Ishikawa (cell line): ENCODE results near the gene BTBD9.

ENCODE experiments used
- CEBPB ChIP-seq: IDR thresholded peaks from 2 replicates; pipeline ENCODE4 v1.6.1; 2012
- CREB1 ChIP-seq: IDR thresholded peaks from 2 replicates; pipeline ENCODE4 v1.6.1; 2012; ENCODE audit warnings: low read depth
- EGR1 ChIP-seq: IDR thresholded peaks from 2 replicates; pipeline ENCODE4 v1.6.1; 2012
- EP300 ChIP-seq: IDR thresholded peaks from 2 replicates; pipeline ENCODE4 v1.6.1; 2012; ENCODE audit warnings: borderline replicate concordance
- FOXM1 ChIP-seq: IDR thresholded peaks from 2 replicates; pipeline ENCODE4 v1.6.1; 2012; ENCODE audit warnings: low read depth, borderline replicate concordance
- NFIC ChIP-seq: IDR thresholded peaks from 2 replicates; pipeline ENCODE4 v1.6.1; 2012
- RAD21 ChIP-seq: IDR thresholded peaks from 2 replicates; pipeline ENCODE4 v1.6.1; 2012; ENCODE audit warnings: low read depth
- TAF1 ChIP-seq: IDR thresholded peaks from 2 replicates; pipeline ENCODE4 v1.6.1; 2012; ENCODE audit warnings: low read depth, mild to moderate bottlenecking
- TCF12 ChIP-seq: IDR thresholded peaks from 2 replicates; pipeline ENCODE4 v1.6.1; 2012; ENCODE audit warnings: low read depth
- TEAD4 ChIP-seq: IDR thresholded peaks from 2 replicates; pipeline ENCODE4 v1.6.1; 2012
- YY1 ChIP-seq: IDR thresholded peaks from 2 replicates; pipeline ENCODE4 v1.6.1; 2012; ENCODE audit warnings: low read depth
- ZBTB7A ChIP-seq: IDR thresholded peaks from 2 replicates; pipeline ENCODE4 v1.6.1; 2012; ENCODE audit warnings: low read depth
- TF ChIP-seq, protein P1 (sequence below): IDR thresholded peaks from 2 replicates; pipeline ENCODE4 v1.6.1; 2012
- TF ChIP-seq, protein P2 (sequence below): IDR thresholded peaks from 2 replicates; pipeline ENCODE4 v1.6.1; 2012; ENCODE audit warnings: low read depth, mild to moderate bottlenecking
- TF ChIP-seq, protein P3 (sequence below): IDR thresholded peaks from 2 replicates; pipeline ENCODE4 v1.6.1; 2012

Gene BTBD9

DNA sequence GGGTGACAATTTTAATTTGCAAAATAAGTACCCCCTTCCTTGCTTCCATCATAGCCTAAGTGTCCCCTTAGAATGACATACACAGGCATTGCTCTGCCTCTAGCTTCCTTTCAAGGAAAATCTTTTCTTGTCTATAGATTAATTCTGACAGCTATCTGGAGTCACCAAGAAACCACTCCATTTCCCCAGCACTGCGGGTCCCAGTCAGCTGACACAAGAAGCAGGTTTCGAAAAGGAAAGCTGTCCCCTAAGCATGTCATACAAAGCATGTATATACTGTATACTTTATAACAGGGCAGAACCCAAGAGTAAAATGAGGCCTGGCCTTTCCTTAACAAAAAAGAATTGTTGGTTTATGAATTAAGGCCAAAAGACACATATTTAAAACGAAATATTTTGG is 273.5 kb downstream of the BTBD9 start:
- TF ChIP-seq TEAD4: no peak
- TF ChIP-seq TAF1: no peak

DNA sequence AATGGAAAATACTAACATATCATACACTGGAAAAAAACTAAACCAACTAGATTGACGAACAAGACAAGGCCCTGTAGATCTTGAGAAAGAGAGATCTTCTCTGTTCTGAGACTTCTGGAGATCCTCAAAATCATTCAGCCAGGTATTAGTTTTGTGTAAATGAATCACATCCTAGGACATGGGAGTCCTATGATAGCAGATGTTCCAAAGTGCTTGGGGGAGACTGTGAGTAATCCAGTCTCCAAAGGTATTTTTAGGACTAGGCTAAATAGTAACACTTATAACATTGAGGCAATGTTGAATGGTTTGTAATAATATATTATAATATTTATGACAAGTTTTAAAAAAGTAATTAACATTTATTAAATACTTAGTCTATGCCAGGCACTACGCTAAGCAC is 275.0 kb downstream of the BTBD9 start:
- no peak for TF ChIP-seq YY1
- no peak for TF ChIP-seq ZBTB7A
- TF ChIP-seq TEAD4: no peak
- TF ChIP-seq TCF12: no peak
- no peak for TF ChIP-seq CREB1
- TF ChIP-seq, protein P1, sequence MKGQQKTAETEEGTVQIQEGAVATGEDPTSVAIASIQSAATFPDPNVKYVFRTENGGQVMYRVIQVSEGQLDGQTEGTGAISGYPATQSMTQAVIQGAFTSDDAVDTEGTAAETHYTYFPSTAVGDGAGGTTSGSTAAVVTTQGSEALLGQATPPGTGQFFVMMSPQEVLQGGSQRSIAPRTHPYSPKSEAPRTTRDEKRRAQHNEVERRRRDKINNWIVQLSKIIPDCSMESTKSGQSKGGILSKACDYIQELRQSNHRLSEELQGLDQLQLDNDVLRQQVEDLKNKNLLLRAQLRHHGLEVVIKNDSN: no peak
- TF ChIP-seq, protein P2, sequence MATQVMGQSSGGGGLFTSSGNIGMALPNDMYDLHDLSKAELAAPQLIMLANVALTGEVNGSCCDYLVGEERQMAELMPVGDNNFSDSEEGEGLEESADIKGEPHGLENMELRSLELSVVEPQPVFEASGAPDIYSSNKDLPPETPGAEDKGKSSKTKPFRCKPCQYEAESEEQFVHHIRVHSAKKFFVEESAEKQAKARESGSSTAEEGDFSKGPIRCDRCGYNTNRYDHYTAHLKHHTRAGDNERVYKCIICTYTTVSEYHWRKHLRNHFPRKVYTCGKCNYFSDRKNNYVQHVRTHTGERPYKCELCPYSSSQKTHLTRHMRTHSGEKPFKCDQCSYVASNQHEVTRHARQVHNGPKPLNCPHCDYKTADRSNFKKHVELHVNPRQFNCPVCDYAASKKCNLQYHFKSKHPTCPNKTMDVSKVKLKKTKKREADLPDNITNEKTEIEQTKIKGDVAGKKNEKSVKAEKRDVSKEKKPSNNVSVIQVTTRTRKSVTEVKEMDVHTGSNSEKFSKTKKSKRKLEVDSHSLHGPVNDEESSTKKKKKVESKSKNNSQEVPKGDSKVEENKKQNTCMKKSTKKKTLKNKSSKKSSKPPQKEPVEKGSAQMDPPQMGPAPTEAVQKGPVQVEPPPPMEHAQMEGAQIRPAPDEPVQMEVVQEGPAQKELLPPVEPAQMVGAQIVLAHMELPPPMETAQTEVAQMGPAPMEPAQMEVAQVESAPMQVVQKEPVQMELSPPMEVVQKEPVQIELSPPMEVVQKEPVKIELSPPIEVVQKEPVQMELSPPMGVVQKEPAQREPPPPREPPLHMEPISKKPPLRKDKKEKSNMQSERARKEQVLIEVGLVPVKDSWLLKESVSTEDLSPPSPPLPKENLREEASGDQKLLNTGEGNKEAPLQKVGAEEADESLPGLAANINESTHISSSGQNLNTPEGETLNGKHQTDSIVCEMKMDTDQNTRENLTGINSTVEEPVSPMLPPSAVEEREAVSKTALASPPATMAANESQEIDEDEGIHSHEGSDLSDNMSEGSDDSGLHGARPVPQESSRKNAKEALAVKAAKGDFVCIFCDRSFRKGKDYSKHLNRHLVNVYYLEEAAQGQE: no peak
- TF ChIP-seq, protein P3, sequence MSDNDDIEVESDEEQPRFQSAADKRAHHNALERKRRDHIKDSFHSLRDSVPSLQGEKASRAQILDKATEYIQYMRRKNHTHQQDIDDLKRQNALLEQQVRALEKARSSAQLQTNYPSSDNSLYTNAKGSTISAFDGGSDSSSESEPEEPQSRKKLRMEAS: no peak
- TF ChIP-seq NFIC: no peak
- TF ChIP-seq EP300: no peak
- no peak for TF ChIP-seq FOXM1

DNA sequence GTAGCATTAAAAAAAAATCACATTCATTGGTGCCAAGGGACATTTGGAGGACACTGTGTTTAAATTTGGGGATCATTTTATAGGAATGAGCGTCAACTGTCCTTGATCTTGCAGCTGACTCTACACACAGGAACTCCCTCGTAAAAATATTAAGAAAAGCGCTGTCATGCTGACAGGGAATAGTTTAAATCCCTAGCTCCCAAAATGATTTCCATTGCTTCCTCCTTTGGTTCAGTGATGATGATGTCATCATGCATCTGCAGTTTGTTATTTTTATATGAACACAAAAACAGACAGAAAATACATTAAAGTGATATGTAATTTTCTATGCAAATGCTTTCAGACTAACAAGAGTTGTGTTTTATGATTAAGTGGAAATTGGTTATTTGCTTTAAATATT is 275.6 kb downstream of the BTBD9 start:
- TF ChIP-seq TEAD4 (no peak), ZBTB7A (no peak)
- TF ChIP-seq, protein P3: no peak

DNA sequence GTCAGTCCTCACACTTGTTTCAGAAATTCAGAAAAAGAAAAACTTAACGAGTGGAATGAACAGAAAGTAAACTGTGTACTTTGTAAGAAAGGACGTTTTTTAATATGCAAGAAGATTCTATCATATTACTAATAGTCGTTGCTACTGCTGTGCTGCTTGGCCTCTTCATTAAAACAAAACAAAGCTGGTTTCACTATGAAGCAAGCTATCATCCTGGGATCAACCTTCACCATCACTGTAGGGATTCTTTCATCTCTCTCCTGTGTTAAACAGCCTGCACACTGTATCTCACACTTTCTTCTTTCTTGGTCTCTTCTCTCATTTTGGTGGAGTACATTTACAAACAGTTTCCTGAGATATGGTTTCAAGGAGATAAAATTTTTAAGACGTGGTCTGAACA is 284.2 kb downstream of the BTBD9 start:
- TF ChIP-seq CREB1 (no peak), RAD21 (no peak), ZBTB7A (no peak), NFIC (no peak), FOXM1 (no peak), CEBPB (no peak), YY1 (no peak), TEAD4 (no peak), EP300 (no peak), TAF1 (no peak), TCF12 (no peak), EGR1 (no peak)
- TF ChIP-seq, protein P2: no peak
- TF ChIP-seq, protein P1: no peak
- TF ChIP-seq, protein P3: no peak

DNA sequence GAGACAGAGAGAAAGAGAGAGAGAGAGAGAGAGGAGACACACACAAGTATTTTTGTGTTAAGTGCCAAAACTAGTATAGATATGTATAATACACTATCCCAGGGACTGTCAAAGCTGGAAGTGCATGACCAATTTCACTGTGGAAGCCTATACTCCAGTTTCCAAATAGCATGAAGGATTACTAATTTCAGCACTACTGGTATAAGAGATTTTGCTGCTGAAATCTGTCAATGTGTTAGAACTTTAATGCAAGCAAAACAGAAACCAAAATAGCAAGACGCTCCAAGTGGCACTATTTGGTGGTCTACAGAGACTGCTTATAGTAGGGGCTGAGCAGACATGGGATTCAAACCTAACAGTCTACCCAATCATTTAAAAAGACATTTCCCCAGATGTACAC is 284.8 kb downstream of the BTBD9 start:
- TF ChIP-seq EGR1 (no peak), EP300 (no peak)

DNA sequence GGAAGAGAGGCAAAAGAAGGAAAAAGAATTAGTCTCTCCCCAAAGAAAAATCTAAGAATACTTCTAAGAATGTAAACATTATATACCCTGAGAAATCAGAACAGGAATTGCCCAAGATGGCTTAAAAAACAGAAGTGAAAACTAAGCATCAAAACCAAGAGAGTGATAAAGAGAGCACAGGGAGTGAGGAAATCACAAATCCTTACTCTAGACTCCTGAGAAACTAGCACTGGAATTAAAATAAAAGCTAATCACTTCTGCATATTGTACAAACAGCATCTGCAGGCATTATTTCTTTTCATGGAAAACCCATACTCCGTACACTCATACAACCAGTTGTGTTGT is 285.7 kb downstream of the BTBD9 start:
- no peak for TF ChIP-seq ZBTB7A
- TF ChIP-seq YY1: no peak
- TF ChIP-seq TEAD4: no peak
- no peak for TF ChIP-seq EGR1
- no peak for TF ChIP-seq EP300
- TF ChIP-seq TAF1: no peak
- TF ChIP-seq, protein P3: no peak
- no peak for TF ChIP-seq CEBPB
- no peak for TF ChIP-seq RAD21

DNA sequence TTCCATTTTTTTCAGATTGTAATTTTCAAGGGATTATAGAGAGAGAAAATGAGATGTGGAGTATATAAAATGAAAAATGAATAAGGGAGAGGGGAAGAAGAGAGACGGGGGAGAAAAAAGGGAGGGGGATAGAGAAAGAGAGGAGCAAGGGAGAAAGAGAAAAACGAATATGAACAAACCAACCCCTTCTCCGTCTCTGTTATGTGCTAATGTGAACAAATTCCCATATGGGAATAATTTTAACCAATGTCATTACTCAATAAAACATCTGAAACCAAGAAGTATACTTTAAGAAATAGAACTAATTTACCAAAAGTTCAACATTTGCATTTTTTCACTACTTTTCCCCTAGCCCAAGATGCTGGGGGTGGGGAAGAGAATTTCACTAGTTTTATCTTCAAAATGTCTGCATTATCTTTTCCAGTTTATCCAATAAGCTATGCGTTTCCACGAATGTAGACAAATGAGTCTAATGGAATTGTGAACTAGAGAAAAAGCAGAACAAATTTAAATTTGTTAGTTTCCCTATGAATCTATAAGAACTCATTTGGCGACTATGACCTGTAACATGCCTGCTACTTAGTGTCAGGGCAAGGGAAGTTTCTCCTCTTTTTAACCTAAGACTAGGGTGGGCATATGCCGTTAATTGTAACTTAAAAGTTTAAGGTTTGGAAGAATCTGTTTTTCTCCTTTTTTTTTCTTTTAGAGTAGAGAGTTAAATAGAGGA is 286.3 kb downstream of the BTBD9 start:
- TF ChIP-seq CEBPB: no peak
- no peak for TF ChIP-seq EP300
- no peak for TF ChIP-seq NFIC
- no peak for TF ChIP-seq YY1
- no peak for TF ChIP-seq EGR1
- TF ChIP-seq, protein P1: no peak
- no peak for TF ChIP-seq TEAD4
- TF ChIP-seq, protein P2: no peak
- TF ChIP-seq RAD21: no peak
- no peak for TF ChIP-seq FOXM1
- TF ChIP-seq CREB1: no peak
- TF ChIP-seq TCF12: no peak
- TF ChIP-seq, protein P3: no peak
- TF ChIP-seq TAF1: no peak
- no peak for TF ChIP-seq ZBTB7A
